ENCODE data around the gene CRABP2. TPM values are rescaled to one million over a fixed set of nuclear protein-coding genes. Genes with fewer than 3 reads are reported as not detected.

The CRABP2 gene
- total and polyA plus RNA-seq, 2 of the 4 experiments (the other 2 are of a cell fraction) = 6.3 to 15.7 TPM

GRCh38 chr1:156712626-156713025 is 7.2 kb upstream of the CRABP2 start:
- Histone ChIP-seq H2BK5ac (ENCODE audit: low read depth, low read length, poor library complexity, severe bottlenecking) (no peak overlapping the region), H4K5ac (ENCODE audit: low read depth, low read length) (no peak overlapping the region), H3K4me3 (ENCODE audit: insufficient read depth, low read depth, low read length) (no peak overlapping the region), H3K18ac (ENCODE audit: low read depth, low read length) (no peak overlapping the region), H3K23ac (ENCODE audit: low read depth, low read length) (no peak overlapping the region), H3K4ac (ENCODE audit: low read depth, low read length) (peak overlapping the region; percentile 30), H3K56ac (ENCODE audit: extremely low read depth, insufficient read depth, low read length) (no peak overlapping the region), H3K79me1 (ENCODE audit: low read depth in 1 of 2, low read length in 2 of 2) (0 out of 4 replicates have a peak, but pooled peaks cover 0 to 4% of the 10 kb centered on the region in 2 experiments), H3K9me3 (ENCODE audit: control insufficient read depth, insufficient read depth, low read length) (no peaks in the 10 kb centered on the region), H2BK15ac (ENCODE audit: low read depth, low read length) (no peak overlapping the region), H3K36me3 (ENCODE audit: control insufficient read depth, insufficient read depth, low read length) (no peaks in the 10 kb centered on the region; the same call in 1 of the 2 replicates), H2BK120ac (ENCODE audit: low read depth, low read length) (0 out of 2 replicates have a peak overlapping the region, but pooled peaks have one; percentile 22), H3K4me1 (ENCODE audit: control insufficient read depth, insufficient read depth, low read length) (peaks cover 22% of the 10 kb centered on the region), H4K8ac (ENCODE audit: low read depth in 2 of 2, low read length in 2 of 2) (no peak overlapping the region), H3K27me3 (ENCODE audit: control insufficient read depth, insufficient read depth, low read length) (no peaks in the 10 kb centered on the region), H3K9me1 (ENCODE audit: insufficient read depth, low read length) (peaks cover 3% of the 10 kb centered on the region; the same call in 1 of the 2 replicates), H2BK20ac (ENCODE audit: low read depth, low read length) (0 out of 2 replicates have a peak overlapping the region, but pooled peaks have one; percentile 41), H2AK9ac (replicated peaks; ENCODE audit: low read depth, low read length, poor library complexity) (peak overlapping the region; percentile 85), H3K27ac (ENCODE audit: insufficient read depth, low read length) (no peak overlapping the region), H3K14ac (replicated peaks; ENCODE audit: low read depth, low read length) (no peak overlapping the region), H4K91ac (ENCODE audit: insufficient read depth, low read depth, low read length) (no peak overlapping the region; the same call in 1 of the 2 replicates), H2AFZ (replicated peaks; ENCODE audit: low read length, poor library complexity) (no peak overlapping the region), H4K20me1 (ENCODE audit: insufficient read depth, low read length) (no peaks in the 10 kb centered on the region), H3K9ac (ENCODE audit: low read depth, low read length) (no peak overlapping the region), H3K4me2 (ENCODE audit: low read depth, low read length) (no peak overlapping the region), H2AK5ac (ENCODE audit: low read depth, low read length) (peak overlapping the region; percentile 29; the same call in 1 of the 2 replicates)
- in situ Hi-C loops (cut with MboI; ENCODE audit: low sequenced_read_pairs) = no loop called here
- ChIA-PET CTCF (interaction anchor here (0.5 to 4.4 kb wide), 3 partner anchors 11 to 23 kb away, joined by 3 to 24 read pairs (median 18); no protein-coding TSS in a partner anchor), POLR2A (ENCODE audit: unreplicated experiment) (no interaction called here)
- ATAC-seq (ENCODE audit: low read depth) = no peak
- no peak for DNase-seq
- TF ChIP-seq RAD21 (IDR thresholded peaks at IDR 0.05; ENCODE audit: low read length) (no peak), POLR2A (IDR thresholded peaks at IDR 0.05; ENCODE audit: low read depth, low read length) (no peak), USF2 (IDR thresholded peaks at IDR 0.05; ENCODE audit: low read depth, low read length) (no peak), CTCF (conservative IDR thresholded peaks at IDR 0.05; ENCODE audit: low read depth, low read length) (no peak), RFX5 (IDR thresholded peaks at IDR 0.05; ENCODE audit: low read depth, low read length) (no peak), FOS (IDR thresholded peaks at IDR 0.05; ENCODE audit: low read depth, low read length) (no peak), MAZ (IDR thresholded peaks at IDR 0.05; ENCODE audit: borderline replicate concordance, low read depth, low read length) (no peak), BHLHE40 (IDR thresholded peaks at IDR 0.05; ENCODE audit: low read depth, low read length) (no peak), MXI1 (IDR thresholded peaks at IDR 0.05; ENCODE audit: borderline replicate concordance, low read depth, low read length) (no peak)
- WGBS, 2 experiments (ENCODE audit: extremely low coverage in 2 of 2, insufficient read length in 1 of 2) = 30% methylated on average over 1 of the region's 3 CpGs; no CpG with 5 or more reads in 1 of the 2 experiments
- dilution Hi-C loops (cut with HindIII; ENCODE audit: low sequenced_read_pairs, unreplicated experiment) = no loop called here
- intact Hi-C loops (cut with micrococcal nuclease) = no loop called here
- no TSS peak for BruUV-seq (replicated peaks)
